ENCODE results near the gene GUCA1C.

GUCA1C gene

GRCh38 chr3:108907194-108907593 lies 46.5 kb downstream of the GUCA1C start:
- no peak for DNase-seq (ENCODE audit: low spot score)

- DNase-seq (ENCODE audit: low spot score), result no peak
Measured at GRCh38 chr3:108899530-108899929, 54.1 kb downstream of the GUCA1C start.

GRCh38 chr3:108897883-108898282 lies 55.8 kb downstream of the GUCA1C start:
- DNase-seq (ENCODE audit: low spot score), result no peak

- no peak for DNase-seq (ENCODE audit: low spot score)
Measured at GRCh38 chr3:108894981-108895380, 58.7 kb downstream of the GUCA1C start.

- DNase-seq (ENCODE audit: low spot score), result no peak
Measured at GRCh38 chr3:108891833-108892232, 61.8 kb downstream of the GUCA1C start.

- DNase-seq (ENCODE audit: low spot score), result no peak
Measured at GRCh38 chr3:108887777-108888176, 65.9 kb downstream of the GUCA1C start.

- no peak for DNase-seq (ENCODE audit: low spot score)
Measured at GRCh38 chr3:108887121-108887520, 66.6 kb downstream of the GUCA1C start.

- DNase-seq (ENCODE audit: low spot score), result no peak
Measured at GRCh38 chr3:108883373-108883772, 70.3 kb downstream of the GUCA1C start.

GRCh38 chr3:108882762-108883161 lies 70.9 kb downstream of the GUCA1C start:
- DNase-seq (ENCODE audit: low spot score), result no peak

GRCh38 chr3:108879915-108880314 lies 73.8 kb downstream of the GUCA1C start:
- DNase-seq (ENCODE audit: low spot score), result no peak

- DNase-seq (ENCODE audit: low spot score), result no peak
Measured at GRCh38 chr3:108877901-108878300, 75.8 kb downstream of the GUCA1C start.

- no peak for DNase-seq (ENCODE audit: low spot score)
Measured at GRCh38 chr3:108863799-108864135, 89.9 kb downstream of the GUCA1C start.

GRCh38 chr3:108862865-108863798 lies 90.5 kb downstream of the GUCA1C start:
- DNase-seq (ENCODE audit: low spot score), result no peak

- no peak for DNase-seq (ENCODE audit: low spot score)
Measured at GRCh38 chr3:108861401-108861800, 92.3 kb downstream of the GUCA1C start.
